HCT116 (cell line): ENCODE measurements around the gene ZBED3.

Source experiments
- ATF3 ChIP-seq: IDR thresholded peaks from 2 replicates; pipeline ENCODE4 v1.6.1; 2012
- CTCF ChIP-seq, 3 experiments: fragments of 200-600 bp in 1 of 3; sonication (generic) in 1 of 3; IDR thresholded peaks in 2 of 3; conservative IDR thresholded peaks in 1 of 3; 2 replicates each; pipeline ENCODE4 v1.5.1; 2012 to 2017; ENCODE audit warnings: low read depth in 2 of 3, low read length in 2 of 3, antibody characterized with exemption in 1 of 3, borderline replicate concordance in 1 of 3, control low read depth in 1 of 3, mild to moderate bottlenecking in 1 of 3, mixed read lengths in 1 of 3, mixed run types in 1 of 3, moderate library complexity in 1 of 3; ENCODE audit not compliant: insufficient read depth in 1 of 3
- POLR2A ChIP-seq: IDR thresholded peaks from 2 replicates; pipeline ENCODE4 v1.7.0; 2011; ENCODE audit warnings: borderline replicate concordance; ENCODE audit not compliant: insufficient read depth, insufficient read length; ENCODE audit errors: extremely low read depth

- TF ChIP-seq ATF3 (no peak), CTCF (IDR thresholded peaks at IDR 0.05 in 2 of 3, conservative IDR thresholded peaks at IDR 0.05 in 1 of 3; ENCODE audit: borderline replicate concordance in 1 of 3, insufficient read depth in 1 of 3, low read depth in 2 of 3, low read length in 2 of 3) (no peak), POLR2A (no peak)
These were observed 41.5 kb upstream of the ZBED3 start for GRCh38 chr5:77128411-77129061.
